Choroid plexus epithelial cell (primary cell): ENCODE data around the gene SPAAR.

Experiments used
- DNase-seq: peaks from one replicate; pipeline ENCODE4 v3.0.0-alpha.2; 2010; ENCODE audit warnings: low read depth
- H3K4me3 ChIP-seq: 2 replicates; pipeline ENCODE4 v1.5.1; 2011; ENCODE audit warnings: low read depth, mild to moderate bottlenecking, control low read depth, low read length, moderate library complexity
- CTCF ChIP-seq: conservative IDR thresholded peaks from 2 replicates; pipeline ENCODE4 v1.5.1; 2011; ENCODE audit warnings: low read depth, mild to moderate bottlenecking, control low read depth, inconsistent platforms, low read length, moderate library complexity

Gene SPAAR

DNA sequence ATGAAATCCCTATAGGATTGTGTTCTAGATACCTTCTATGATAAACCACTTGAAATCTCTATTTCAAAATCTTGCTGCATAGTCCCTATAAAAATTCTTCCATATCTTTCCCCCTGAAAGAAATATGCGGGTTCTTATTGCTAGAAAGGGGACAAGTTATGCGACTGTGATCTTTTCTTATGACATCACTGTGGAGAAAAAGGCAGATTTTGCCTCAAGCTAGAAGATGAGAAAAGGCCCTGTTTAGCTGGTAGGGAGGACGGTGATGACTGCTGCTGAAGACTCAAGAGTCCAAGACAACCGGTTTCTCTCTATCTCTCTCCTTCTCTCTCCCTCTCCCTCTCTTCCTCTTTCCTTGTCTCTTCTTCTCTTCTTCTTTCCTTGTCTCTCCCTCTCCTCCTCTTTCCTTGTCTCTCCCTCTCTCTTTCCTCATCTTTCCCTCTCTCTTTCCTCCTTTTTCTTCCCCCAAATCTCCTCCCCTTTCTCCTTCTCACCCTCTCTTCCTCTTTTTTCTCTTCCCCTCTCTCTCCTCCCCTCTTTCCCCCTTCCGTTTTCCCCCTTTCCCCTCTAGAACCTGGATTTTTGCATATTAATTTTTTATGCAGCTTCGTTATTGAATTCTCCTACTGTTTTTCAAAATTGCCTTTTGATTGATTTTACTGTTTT lies 43.4 kb downstream of the SPAAR start:
- no peak for DNase-seq
- no peak for TF ChIP-seq CTCF
- H3K4me3 ChIP-seq = no peak overlapping the region

GRCh38 chr9:35954942-35955546 lies 45.8 kb downstream of the SPAAR start:
- no peak overlapping the region for H3K4me3 ChIP-seq
- TF ChIP-seq CTCF = peak; percentile 84
- DNase-seq = peak; percentile 93

DNA sequence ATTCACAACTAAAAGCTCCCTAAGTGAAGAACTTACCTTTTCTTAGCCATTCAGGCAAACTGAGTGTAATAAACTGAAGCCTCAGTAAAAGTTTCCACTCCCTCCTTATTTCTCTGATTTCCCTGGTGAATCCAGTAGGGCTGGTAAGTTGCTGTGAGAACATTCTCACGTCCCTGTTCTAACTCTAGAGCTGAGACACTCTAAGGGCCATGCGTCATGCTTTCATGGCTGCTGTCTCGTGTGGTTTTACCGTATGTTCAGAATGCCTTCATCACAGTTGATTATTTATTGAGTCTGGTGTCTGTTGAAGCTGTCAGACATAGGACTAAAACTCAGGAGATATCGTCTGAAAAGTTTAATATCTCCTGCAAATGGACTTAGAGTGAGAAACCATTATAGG lies 47.4 kb downstream of the SPAAR start:
- DNase-seq = no peak

GRCh38 chr9:35958104-35958837 lies 49.0 kb downstream of the SPAAR start, which contains the start of gene OR2S2:
TSS of gene OR2S2 (minus strand) at chr9:35958154. CDS start at chr9:35958098, 56 bp downstream.
- no peak within 1 kb of the TSS for H3K4me3 ChIP-seq
- DNase-seq = no peak
- no peak for TF ChIP-seq CTCF

More for the DNA sequence above, 47.4 kb downstream of the SPAAR start:
- no peak for TF ChIP-seq CTCF
- H3K4me3 ChIP-seq = no peak overlapping the region

DNA sequence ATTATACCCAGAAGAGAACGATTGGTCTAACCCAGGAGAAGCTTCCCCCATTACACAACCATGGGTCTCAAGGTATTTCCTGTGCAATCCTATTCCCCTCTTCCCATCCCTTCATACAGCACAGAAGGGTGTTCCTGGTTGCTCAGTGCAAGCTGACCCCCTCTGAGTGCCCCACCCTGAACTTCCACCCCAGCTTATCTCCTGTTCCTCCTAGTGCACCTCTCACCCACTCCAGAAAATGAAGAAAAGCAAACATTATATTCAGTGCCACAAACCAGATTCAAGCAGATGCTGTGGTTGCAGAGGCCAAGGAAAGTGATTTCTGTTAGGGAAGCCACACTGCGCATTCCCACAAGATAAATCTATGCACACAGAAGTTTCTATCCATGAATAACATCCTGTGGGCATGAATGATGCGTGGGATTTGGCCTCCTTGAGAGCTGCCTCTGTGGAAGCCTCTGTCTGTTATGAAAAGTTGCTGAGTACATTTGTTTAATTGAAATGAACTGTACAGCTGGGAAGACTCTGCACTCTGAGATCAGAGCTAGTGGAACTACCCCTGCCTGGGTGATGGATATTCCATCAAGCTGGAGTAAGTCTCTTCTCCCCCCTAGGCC lies 50.9 kb downstream of the SPAAR start:
- peak; percentile 17 for DNase-seq
- no peak overlapping the region for H3K4me3 ChIP-seq
- no peak for TF ChIP-seq CTCF
